RWPE1 (cell line): ENCODE results near the gene TTLL10.

Experiments
- CTCF ChIA-PET: fragments of 350-600 bp; sonication (Branson Sonifier 250); formaldehyde crosslinking; extraction: SDS; loops from one replicate; lab custom pipeline; 2021; lab: Yijun Ruan, JAX
- POLR2A ChIA-PET: fragments of 400-600 bp; formaldehyde crosslinking; extraction: SDS; loops from one replicate; lab custom pipeline; 2020; ENCODE audit warnings: antibody characterized with exemption; ENCODE audit not compliant: low non-redundant PET; lab: Yijun Ruan, JAX
- DNase-seq: peaks from one replicate; pipeline ENCODE4 v3.0.0; 2012; ENCODE audit warnings: low spot score
- H3K27ac ChIP-seq: fragments of 450-650 bp; 2 replicates; pipeline ENCODE4 v1.5.1; 2017
- CTCF ChIP-seq: fragments of 450-650 bp; conservative IDR thresholded peaks from 2 replicates; pipeline ENCODE4 v1.5.1; 2017; ENCODE audit warnings: low read depth, mild to moderate bottlenecking

The TTLL10 gene

GRCh38 chr1:1156140-1157032 is 17.3 kb upstream of the TTLL10 start:
- no peak overlapping the region for H3K27ac ChIP-seq
- DNase-seq = no peak
- ChIA-PET POLR2A (no interaction called here), CTCF (no interaction called here)
- TF ChIP-seq CTCF = no peak

GRCh38 chr1:1157033-1157365 is 16.7 kb upstream of the TTLL10 start:
- ChIA-PET POLR2A (no interaction called here), CTCF (no interaction called here)
- no peak overlapping the region for H3K27ac ChIP-seq
- no peak for TF ChIP-seq CTCF
- DNase-seq = no peak

- no peak for TF ChIP-seq CTCF
- H3K27ac ChIP-seq = peak overlapping the region; percentile 83
- peak; percentile 92 for DNase-seq
- CTCF ChIA-PET = no interaction called here
- POLR2A ChIA-PET = no interaction called here
Observed at GRCh38 chr1:1157426-1157913, 16.2 kb upstream of the TTLL10 start.

GRCh38 chr1:1157914-1158710 is 15.6 kb upstream of the TTLL10 start:
- H3K27ac ChIP-seq = peak overlapping the region; percentile 83
- TF ChIP-seq CTCF = no peak
- ChIA-PET CTCF (interaction anchor here (0.6 kb wide), 1 partner anchor 40 kb away, joined by 3 read pairs; no protein-coding TSS in a partner anchor), POLR2A (no interaction called here)
- DNase-seq = no peak

- CTCF ChIA-PET = interaction anchor here (0.6 to 4.6 kb wide), 3 partner anchors 38 to 71 kb away, joined by 3 to 26 read pairs (median 3); no protein-coding TSS in a partner anchor
- no peak overlapping the region for H3K27ac ChIP-seq
- no peak for DNase-seq
- no peak for TF ChIP-seq CTCF
- POLR2A ChIA-PET = no interaction called here
Observed at GRCh38 chr1:1160281-1160930, 13.3 kb upstream of the TTLL10 start.
